SK-N-SH treated with all-trans-retinoic acid at 6 μM for 48 hours (cell line): Measurements from ENCODE around the gene DST.

ENCODE experiments used
- ATAC-seq: fragments of 200-7000 bp; cut with Tn5 transposase; 3 replicates; pipeline ENCODE4 v1.9.1; 2020; ENCODE audit warnings: mild to moderate bottlenecking, moderate library complexity
- ARNTL ChIP-seq: fragments of 450-650 bp; formaldehyde crosslinking; IDR thresholded peaks from 2 replicates; pipeline ENCODE4 v1.5.0; 2020; ENCODE audit warnings: low read depth, mild to moderate bottlenecking, moderate library complexity, borderline replicate concordance
- BACH2 ChIP-seq: fragments of 250-450 bp; sonication (Bioruptor Pico); IDR thresholded peaks from 2 replicates; pipeline ENCODE4 v1.9.0; 2021; ENCODE audit warnings: mild to moderate bottlenecking, borderline replicate concordance
- CSDC2 ChIP-seq: fragments of 250-450 bp; sonication (Bioruptor Pico); IDR thresholded peaks from 2 replicates; pipeline ENCODE4 v1.5.0; 2020; ENCODE audit warnings: mild to moderate bottlenecking, moderate library complexity
- ESRRG ChIP-seq: fragments of 250-450 bp; sonication (Bioruptor Pico); IDR thresholded peaks from 2 replicates; pipeline ENCODE4 v1.6.1; 2021; ENCODE audit warnings: mild to moderate bottlenecking
- GLIS3 ChIP-seq: fragments of 250-450 bp; sonication (Bioruptor Pico); IDR thresholded peaks from 2 replicates; pipeline ENCODE4 v1.5.0; 2020; ENCODE audit warnings: mild to moderate bottlenecking, moderate library complexity
- ISL1 ChIP-seq: fragments of 250-450 bp; sonication (Bioruptor Pico); IDR thresholded peaks from 2 replicates; pipeline ENCODE4 v2.1.2; 2022; ENCODE audit warnings: mild to moderate bottlenecking, moderate library complexity
- OSR1 ChIP-seq: fragments of 250-450 bp; sonication (Bioruptor Pico); IDR thresholded peaks from 2 replicates; pipeline ENCODE4 v1.8.0; 2022; ENCODE audit warnings: moderate library complexity, mild to moderate bottlenecking, inconsistent platforms
- RARB ChIP-seq: fragments of 250-450 bp; sonication (Bioruptor Pico); IDR thresholded peaks from 2 replicates; pipeline ENCODE4 v1.8.0; 2021; ENCODE audit warnings: mild to moderate bottlenecking, moderate library complexity
- TCF4 ChIP-seq: fragments of 250-450 bp; sonication (Bioruptor Pico); IDR thresholded peaks from 2 replicates; pipeline ENCODE4 v1.8.0; 2021; ENCODE audit warnings: mild to moderate bottlenecking, moderate library complexity, borderline replicate concordance
- TOX ChIP-seq: fragments of 250-450 bp; sonication (Bioruptor Pico); IDR thresholded peaks from 2 replicates; pipeline ENCODE4 v1.8.0; 2021; ENCODE audit warnings: mild to moderate bottlenecking, moderate library complexity, borderline replicate concordance
- ZC3H10 ChIP-seq: fragments of 250-450 bp; sonication (Bioruptor Pico); IDR thresholded peaks from 2 replicates; pipeline ENCODE4 v1.5.1; 2021; ENCODE audit warnings: mild to moderate bottlenecking, moderate library complexity
- ZFP3 ChIP-seq: fragments of 250-450 bp; sonication (Bioruptor Pico); IDR thresholded peaks from 2 replicates; pipeline ENCODE4 v1.5.0; 2020; ENCODE audit warnings: mild to moderate bottlenecking, moderate library complexity
- ZNF565 ChIP-seq: fragments of 450-650 bp; formaldehyde crosslinking; conservative IDR thresholded peaks from 2 replicates; pipeline ENCODE4 v1.5.0; 2020; ENCODE audit warnings: low read depth, mild to moderate bottlenecking, moderate library complexity
- ZNF70 ChIP-seq: fragments of 450-650 bp; formaldehyde crosslinking; IDR thresholded peaks from 2 replicates; pipeline ENCODE4 v1.5.0; 2020; ENCODE audit warnings: mild to moderate bottlenecking, moderate library complexity
- ZNF8 ChIP-seq: fragments of 450-650 bp; formaldehyde crosslinking; IDR thresholded peaks from 2 replicates; pipeline ENCODE4 v1.5.0; 2020; ENCODE audit warnings: mild to moderate bottlenecking, moderate library complexity
- TF ChIP-seq, protein P1 (sequence below): fragments of 250-450 bp; sonication (Bioruptor Pico); IDR thresholded peaks from 2 replicates; pipeline ENCODE4 v1.5.1; 2021; ENCODE audit warnings: mild to moderate bottlenecking, moderate library complexity
- TF ChIP-seq, protein P2 (sequence below): fragments of 250-450 bp; sonication (Bioruptor Pico); IDR thresholded peaks from 2 replicates; pipeline ENCODE4 v1.8.0; 2021; ENCODE audit warnings: low read depth, mild to moderate bottlenecking, moderate library complexity, borderline replicate concordance
- TF ChIP-seq, protein P3 (sequence below): fragments of 250-450 bp; sonication (Bioruptor Pico); IDR thresholded peaks from 2 replicates; pipeline ENCODE4 v1.5.0; 2020; ENCODE audit warnings: mild to moderate bottlenecking, moderate library complexity
- TF ChIP-seq, protein P4 (sequence below): fragments of 250-450 bp; sonication (Bioruptor Pico); IDR thresholded peaks from 2 replicates; pipeline ENCODE4 v1.8.0; 2020; ENCODE audit warnings: mild to moderate bottlenecking, moderate library complexity, borderline replicate concordance
- TF ChIP-seq, protein P5 (sequence below): fragments of 250-450 bp; sonication (Bioruptor Pico); IDR thresholded peaks from 2 replicates; pipeline ENCODE4 v1.5.1; 2020; ENCODE audit warnings: low read depth, mild to moderate bottlenecking, moderate library complexity

Gene DST

DNA sequence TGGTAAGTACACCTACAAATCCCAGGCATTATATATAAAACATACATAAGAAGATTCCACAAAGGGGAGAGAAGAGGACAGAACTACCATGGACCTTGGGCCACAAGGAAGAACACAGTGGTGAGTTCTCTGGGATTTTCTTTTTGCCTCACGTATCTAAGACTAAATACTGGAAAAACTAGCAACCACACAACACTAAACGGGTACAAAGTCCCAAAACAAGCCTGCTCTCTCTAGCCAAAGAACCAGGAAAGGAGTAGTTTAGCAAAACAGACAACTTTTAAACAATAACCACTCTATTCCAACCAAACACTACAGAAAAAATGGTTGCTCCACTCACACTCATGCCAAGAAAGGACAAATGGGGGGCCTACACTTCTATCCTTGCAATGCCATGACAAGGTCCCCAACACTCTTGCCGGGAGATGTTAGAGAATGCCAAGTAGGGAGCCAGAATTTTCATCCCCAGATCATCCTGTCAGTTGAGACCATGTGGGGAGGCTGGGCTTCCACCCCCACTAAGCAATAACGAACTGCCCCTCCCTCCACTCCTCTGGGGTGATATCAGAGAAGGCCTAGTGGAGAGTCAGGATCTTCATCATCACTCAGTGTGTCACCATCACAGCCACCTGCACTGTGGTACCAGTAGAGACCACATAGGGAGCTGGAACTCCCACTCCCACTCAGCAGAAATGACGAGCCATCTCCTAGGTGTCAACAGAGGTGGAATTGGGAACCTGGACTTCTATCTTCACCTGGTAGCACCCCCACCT lies 123.5 kb downstream of the DST start:
- TF ChIP-seq TCF4: no peak
- no peak for TF ChIP-seq GLIS3 (CRISPR knock-in tag)
- ATAC-seq: no peak

DNA sequence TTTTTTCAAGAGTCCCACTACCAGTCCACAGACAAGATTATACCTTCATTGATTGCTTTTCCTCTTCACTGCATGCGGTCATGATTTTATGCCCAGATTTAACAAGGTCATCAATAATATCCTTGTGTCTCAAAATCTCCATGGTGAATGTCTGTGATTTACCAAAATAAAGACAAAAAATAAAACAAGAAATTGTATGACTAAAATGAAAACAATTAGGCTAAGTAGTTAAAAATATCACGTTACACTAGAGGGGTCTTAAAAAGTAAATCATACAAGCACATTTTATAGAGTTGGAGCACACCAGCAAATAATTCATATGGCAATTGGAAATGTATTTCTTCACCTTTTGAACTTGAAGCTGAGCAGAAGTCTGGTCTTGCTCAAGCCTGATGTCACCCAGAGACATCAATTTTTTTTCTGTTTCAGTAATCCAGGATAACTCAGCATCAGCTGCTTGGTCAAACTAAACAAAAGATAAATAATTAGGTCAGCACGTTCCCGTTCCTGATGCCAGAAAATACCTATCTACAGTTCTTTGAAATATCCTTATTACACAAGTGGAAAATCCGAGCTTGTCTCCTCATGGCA lies 125.4 kb downstream of the DST start:
- ATAC-seq: peak; percentile 50

DNA sequence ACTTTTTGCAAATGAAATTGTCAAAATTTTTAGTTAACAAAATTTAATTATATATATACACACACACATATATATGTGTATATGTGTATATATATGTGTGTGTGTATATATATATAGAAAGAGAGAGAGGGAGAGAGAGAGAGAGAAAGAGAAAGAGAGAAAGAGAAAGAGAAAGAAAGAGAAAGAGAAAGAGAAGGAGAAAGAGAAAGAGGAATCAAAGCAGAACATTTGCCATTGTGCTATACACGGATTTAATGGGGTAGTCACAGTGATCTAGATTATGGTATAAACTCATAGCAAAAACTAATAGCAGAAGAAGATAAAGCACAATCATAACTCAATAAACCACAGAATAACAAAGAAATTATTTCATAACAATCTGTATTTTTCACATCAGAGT lies 126.7 kb downstream of the DST start:
- no peak for ATAC-seq
- TF ChIP-seq, protein P1, sequence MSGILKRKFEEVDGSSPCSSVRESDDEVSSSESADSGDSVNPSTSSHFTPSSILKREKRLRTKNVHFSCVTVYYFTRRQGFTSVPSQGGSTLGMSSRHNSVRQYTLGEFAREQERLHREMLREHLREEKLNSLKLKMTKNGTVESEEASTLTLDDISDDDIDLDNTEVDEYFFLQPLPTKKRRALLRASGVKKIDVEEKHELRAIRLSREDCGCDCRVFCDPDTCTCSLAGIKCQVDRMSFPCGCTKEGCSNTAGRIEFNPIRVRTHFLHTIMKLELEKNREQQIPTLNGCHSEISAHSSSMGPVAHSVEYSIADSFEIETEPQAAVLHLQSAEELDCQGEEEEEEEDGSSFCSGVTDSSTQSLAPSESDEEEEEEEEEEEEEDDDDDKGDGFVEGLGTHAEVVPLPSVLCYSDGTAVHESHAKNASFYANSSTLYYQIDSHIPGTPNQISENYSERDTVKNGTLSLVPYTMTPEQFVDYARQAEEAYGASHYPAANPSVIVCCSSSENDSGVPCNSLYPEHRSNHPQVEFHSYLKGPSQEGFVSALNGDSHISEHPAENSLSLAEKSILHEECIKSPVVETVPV (CRISPR knock-in tag): no peak
- TF ChIP-seq, protein P2, sequence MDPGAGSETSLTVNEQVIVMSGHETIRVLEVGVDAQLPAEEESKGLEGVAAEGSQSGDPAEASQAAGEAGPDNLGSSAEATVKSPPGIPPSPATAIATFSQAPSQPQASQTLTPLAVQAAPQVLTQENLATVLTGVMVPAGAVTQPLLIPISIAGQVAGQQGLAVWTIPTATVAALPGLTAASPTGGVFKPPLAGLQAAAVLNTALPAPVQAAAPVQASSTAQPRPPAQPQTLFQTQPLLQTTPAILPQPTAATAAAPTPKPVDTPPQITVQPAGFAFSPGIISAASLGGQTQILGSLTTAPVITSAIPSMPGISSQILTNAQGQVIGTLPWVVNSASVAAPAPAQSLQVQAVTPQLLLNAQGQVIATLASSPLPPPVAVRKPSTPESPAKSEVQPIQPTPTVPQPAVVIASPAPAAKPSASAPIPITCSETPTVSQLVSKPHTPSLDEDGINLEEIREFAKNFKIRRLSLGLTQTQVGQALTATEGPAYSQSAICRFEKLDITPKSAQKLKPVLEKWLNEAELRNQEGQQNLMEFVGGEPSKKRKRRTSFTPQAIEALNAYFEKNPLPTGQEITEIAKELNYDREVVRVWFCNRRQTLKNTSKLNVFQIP (CRISPR knock-in tag): no peak
- TF ChIP-seq ARNTL (no peak), RARB (CRISPR knock-in tag) (no peak), ZNF70 (CRISPR knock-in tag) (no peak), ZC3H10 (CRISPR knock-in tag) (no peak), CSDC2 (CRISPR knock-in tag) (no peak), TCF4 (no peak), ZNF8 (no peak), ESRRG (CRISPR knock-in tag) (no peak), OSR1 (CRISPR knock-in tag) (no peak), ZNF565 (CRISPR knock-in tag) (no peak), ZFP3 (CRISPR knock-in tag) (no peak), TOX (CRISPR knock-in tag) (no peak), ISL1 (no peak), GLIS3 (CRISPR knock-in tag) (no peak), BACH2 (CRISPR knock-in tag) (no peak)
- TF ChIP-seq, protein P3, sequence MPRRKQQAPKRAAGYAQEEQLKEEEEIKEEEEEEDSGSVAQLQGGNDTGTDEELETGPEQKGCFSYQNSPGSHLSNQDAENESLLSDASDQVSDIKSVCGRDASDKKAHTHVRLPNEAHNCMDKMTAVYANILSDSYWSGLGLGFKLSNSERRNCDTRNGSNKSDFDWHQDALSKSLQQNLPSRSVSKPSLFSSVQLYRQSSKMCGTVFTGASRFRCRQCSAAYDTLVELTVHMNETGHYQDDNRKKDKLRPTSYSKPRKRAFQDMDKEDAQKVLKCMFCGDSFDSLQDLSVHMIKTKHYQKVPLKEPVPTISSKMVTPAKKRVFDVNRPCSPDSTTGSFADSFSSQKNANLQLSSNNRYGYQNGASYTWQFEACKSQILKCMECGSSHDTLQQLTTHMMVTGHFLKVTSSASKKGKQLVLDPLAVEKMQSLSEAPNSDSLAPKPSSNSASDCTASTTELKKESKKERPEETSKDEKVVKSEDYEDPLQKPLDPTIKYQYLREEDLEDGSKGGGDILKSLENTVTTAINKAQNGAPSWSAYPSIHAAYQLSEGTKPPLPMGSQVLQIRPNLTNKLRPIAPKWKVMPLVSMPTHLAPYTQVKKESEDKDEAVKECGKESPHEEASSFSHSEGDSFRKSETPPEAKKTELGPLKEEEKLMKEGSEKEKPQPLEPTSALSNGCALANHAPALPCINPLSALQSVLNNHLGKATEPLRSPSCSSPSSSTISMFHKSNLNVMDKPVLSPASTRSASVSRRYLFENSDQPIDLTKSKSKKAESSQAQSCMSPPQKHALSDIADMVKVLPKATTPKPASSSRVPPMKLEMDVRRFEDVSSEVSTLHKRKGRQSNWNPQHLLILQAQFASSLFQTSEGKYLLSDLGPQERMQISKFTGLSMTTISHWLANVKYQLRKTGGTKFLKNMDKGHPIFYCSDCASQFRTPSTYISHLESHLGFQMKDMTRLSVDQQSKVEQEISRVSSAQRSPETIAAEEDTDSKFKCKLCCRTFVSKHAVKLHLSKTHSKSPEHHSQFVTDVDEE (CRISPR knock-in tag): no peak
- TF ChIP-seq, protein P4, sequence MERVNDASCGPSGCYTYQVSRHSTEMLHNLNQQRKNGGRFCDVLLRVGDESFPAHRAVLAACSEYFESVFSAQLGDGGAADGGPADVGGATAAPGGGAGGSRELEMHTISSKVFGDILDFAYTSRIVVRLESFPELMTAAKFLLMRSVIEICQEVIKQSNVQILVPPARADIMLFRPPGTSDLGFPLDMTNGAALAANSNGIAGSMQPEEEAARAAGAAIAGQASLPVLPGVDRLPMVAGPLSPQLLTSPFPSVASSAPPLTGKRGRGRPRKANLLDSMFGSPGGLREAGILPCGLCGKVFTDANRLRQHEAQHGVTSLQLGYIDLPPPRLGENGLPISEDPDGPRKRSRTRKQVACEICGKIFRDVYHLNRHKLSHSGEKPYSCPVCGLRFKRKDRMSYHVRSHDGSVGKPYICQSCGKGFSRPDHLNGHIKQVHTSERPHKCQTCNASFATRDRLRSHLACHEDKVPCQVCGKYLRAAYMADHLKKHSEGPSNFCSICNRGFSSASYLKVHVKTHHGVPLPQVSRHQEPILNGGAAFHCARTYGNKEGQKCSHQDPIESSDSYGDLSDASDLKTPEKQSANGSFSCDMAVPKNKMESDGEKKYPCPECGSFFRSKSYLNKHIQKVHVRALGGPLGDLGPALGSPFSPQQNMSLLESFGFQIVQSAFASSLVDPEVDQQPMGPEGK (CRISPR knock-in tag): no peak
- TF ChIP-seq, protein P5, sequence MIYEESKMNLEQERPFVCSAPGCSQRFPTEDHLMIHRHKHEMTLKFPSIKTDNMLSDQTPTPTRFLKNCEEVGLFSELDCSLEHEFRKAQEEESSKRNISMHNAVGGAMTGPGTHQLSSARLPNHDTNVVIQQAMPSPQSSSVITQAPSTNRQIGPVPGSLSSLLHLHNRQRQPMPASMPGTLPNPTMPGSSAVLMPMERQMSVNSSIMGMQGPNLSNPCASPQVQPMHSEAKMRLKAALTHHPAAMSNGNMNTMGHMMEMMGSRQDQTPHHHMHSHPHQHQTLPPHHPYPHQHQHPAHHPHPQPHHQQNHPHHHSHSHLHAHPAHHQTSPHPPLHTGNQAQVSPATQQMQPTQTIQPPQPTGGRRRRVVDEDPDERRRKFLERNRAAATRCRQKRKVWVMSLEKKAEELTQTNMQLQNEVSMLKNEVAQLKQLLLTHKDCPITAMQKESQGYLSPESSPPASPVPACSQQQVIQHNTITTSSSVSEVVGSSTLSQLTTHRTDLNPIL (CRISPR knock-in tag): no peak

More for the DNA sequence above, 125.4 kb downstream of the DST start:
- TF ChIP-seq, protein P5 (CRISPR knock-in tag): peak; percentile 44; the same call in 1 of the 2 replicates
- TF ChIP-seq ZNF70 (CRISPR knock-in tag) (no peak), TOX (CRISPR knock-in tag) (peak; percentile 83), ISL1 (peak; percentile 86), ZNF8 (no peak)
